GM21576 (cell line): Measurements from ENCODE around the gene EGF.
"Not testable (repeated sequence)": the region's sequence is repeated elsewhere in the genome, so short reads cannot be mapped to it uniquely, and the experiment has no call there.

Source experiments
- ATAC-seq: cut with Tn5 transposase; IDR thresholded peaks from one replicate; pipeline ENCODE4 v1.9.1; 2021; ENCODE audit warnings: mild to moderate bottlenecking, moderate library complexity; ENCODE audit not compliant: unreplicated experiment

Gene EGF

DNA sequence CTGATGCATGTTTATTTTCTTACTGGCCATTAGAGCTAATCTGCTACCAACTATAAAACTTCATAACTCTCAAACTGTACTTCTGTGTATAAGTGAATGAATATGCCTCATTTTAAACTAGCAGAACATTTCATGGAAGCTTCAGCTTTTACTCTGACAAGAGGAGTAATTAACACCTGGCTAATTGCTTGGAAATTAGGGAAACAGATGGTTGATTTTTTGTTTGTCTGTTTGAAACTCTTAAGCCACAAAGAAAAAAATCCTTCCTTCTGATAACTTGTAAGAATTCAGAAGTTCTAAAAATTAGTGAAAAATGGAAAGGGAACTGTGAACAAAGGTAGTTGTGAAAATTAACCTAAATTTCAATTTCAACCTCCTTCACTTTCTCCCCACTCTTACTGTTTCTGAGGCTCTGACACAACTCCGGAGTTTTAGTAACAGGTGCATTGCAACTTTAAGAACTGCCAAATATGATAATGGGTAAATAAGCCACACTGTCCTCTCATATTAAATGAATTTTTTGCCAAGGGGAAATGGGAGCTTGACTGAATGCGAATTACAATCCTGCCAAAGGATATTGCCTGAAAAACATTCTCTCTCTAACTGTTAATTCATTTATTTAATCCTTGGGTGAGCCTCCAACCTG lies 1.0 kb downstream of the EGF start:
- ATAC-seq = no peak

GRCh38 chr4:109914322-109914721 lies 1.6 kb downstream of the EGF start:
- no peak for ATAC-seq

DNA sequence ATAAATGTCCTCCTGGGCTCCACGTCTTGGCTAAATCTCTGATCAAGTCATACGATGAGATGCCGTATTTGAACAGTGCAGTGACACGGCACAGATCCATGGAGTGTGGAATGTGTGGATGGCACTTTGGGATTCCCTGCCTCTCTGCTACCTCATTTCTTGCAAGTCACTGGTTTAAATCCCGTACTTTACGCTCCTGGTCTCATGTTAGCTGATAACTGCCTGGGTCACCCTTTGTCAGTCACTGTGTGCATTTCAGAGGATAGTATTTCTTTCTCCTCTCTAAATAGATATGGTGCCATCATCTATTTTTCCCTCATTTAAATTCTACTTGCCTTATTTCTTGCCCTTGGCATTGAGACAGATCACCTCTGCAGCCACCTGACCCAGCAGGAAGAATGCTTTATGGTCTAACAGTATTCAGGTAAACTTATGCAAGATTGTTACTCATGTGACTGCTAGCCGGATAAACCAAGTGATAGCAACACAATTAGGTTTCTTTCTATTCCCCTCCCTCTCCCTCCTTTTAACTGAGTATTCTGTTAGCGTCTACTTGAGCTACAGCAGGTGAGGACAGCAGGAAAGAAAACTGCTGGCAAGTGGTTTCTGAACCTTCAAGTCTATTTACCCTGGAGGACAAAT lies 2.8 kb downstream of the EGF start:
- ATAC-seq = no peak

DNA sequence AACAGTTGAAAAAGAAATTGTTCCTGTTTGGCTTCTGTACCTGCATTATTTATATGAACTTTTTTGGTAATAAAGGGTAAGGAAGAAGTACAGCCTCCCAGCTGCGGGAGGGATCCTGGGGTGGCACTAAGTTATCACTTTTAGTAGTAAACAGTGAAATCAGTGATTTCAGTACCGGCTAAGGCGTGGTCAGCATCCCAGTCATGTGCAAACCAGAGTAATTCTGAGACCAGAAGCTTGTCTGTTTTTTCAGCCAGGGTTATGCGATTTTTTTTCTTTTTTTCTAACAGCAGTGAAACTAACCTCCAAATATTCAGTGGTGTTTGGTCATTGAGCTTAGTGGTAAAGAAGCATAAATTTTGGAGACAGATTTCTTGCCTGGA lies 3.3 kb downstream of the EGF start:
- no peak for ATAC-seq

DNA sequence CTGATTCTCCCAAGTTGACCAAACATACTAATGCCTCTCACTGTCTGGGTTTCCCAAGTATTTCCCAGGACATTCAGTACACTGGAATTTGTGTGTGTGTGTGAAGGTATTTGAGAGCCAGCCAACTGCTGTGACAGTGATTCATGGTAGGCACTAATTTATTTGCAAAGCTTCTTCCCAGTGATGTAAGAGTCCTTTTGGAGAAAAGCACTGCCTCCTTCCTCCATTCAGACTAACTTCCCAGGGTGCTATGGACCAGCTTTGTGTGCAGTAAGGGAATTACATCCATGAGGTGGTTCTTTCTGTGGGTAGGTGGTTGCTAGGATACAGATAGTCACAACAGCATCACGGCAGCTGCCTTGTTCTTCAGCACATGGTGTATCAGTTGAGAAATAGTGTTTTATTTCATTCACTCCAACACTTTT lies 8.7 kb downstream of the EGF start:
- no peak for ATAC-seq

GRCh38 chr4:109925396-109925795 lies 12.7 kb downstream of the EGF start:
- no peak for ATAC-seq

- ATAC-seq = no peak
Measured at GRCh38 chr4:109928327-109929045, 15.8 kb downstream of the EGF start.

DNA sequence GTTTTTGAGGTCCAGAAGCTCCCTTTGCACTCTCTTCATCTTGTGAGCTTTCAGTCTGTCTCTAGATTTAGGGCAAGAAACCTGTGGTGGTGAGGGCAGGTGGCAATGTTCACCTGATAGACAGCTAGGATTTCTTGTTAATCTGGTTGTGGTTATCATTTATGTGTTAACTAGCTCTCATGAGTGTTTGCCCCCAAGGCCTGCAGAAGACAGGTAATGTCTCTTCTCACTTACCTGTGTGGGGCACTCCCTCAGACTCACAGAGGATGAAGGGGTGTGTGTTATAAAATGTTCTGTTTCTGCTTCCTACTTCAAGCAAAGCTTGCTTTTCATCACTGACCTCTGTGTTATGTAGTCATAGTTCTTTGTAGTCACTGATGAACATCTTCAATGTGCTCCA lies 17.8 kb downstream of the EGF start:
- no peak for ATAC-seq

- no peak for ATAC-seq
Measured at GRCh38 chr4:109930872-109931271, 18.2 kb downstream of the EGF start.

GRCh38 chr4:109931318-109931717 lies 18.6 kb downstream of the EGF start:
- no peak for ATAC-seq

DNA sequence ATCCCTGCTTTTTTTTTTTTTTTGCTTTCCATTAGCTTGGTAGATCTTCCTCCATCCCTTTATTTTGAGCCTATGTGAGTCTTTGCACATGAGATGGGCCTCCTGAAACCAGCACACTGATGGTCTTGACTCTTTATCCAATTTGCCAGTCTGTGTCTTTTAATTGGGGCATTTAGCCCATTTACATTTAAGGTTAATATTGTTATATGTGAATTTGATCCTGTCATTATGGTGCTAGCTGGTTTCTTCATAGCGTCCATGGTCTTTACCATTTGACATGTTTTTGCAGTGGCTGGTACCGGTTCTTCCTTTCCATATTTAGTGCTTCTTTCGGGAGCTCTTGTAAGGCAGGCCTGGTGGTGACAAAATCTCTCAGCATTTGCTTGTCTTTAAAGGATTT lies 24.7 kb downstream of the EGF start:
- not testable (repeated sequence) for ATAC-seq

GRCh38 chr4:109939190-109939589 lies 26.5 kb downstream of the EGF start:
- no peak for ATAC-seq

DNA sequence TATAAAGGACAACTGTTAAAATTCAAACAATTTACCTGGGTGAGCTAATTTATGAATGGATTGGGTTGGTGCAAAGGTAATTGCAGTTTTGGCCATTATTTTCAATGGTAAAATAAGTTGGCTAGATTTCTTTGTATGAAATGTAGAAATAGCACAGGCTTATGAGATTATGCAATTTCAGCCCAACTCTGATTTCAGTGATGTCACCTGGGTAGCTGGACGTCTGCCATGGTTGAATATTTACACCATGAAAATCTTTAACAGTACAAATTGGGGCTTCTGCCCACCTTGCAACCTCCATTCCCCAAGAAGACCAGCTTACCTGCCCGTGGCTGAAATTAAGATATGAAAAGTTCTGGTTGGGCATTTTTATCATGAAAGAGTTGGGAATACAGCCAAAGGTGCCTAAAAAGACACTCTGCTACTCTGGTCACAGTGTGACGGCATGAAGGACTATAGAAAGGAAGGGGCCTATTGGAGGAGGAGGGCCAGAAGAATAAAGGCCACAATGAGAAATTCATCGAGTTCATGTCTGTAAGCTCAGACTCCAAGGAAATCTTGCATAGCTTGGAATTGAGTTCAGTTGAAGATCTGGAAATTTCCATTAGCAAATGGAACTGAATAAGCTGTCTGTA lies 29.7 kb downstream of the EGF start:
- ATAC-seq = no peak

GRCh38 chr4:109943745-109944144 lies 31.1 kb downstream of the EGF start:
- no peak for ATAC-seq

DNA sequence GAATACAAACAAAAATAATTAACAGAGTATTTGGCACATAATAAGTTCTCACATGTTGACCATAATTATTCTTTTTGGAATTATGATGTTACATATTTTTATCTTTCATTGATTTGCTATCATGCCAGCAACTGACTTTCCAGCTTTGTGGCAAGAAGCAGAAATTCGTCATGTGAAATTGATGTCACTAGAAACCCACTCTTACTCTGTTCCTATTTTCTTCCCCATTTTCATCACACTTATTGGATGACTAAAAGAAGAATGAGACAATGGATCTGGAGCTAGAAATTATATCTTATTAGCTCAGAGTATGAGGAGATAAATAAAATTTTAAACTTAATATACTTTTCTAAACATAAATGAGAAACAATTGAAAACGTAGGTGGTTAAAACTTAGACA lies 31.9 kb downstream of the EGF start:
- ATAC-seq = no peak

DNA sequence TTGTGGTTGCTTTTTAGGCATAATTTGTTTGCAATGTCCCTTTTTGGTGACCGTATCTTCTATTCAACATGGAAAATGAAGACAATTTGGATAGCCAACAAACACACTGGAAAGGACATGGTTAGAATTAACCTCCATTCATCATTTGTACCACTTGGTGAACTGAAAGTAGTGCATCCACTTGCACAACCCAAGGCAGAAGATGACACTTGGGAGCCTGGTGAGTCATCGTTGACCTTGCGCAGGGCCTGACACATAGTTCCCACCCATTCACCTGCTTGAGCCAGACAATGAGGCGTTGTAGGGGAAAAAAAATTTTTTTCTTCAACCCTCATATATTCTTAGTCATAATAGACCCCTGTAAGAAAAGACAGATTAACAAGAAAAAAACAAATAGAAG lies 32.4 kb downstream of the EGF start:
- no peak for ATAC-seq

- ATAC-seq = no peak
Measured at GRCh38 chr4:109946120-109946519, 33.4 kb downstream of the EGF start.

- no peak for ATAC-seq
Measured at GRCh38 chr4:109947457-109947856, 34.8 kb downstream of the EGF start.

- no peak for ATAC-seq
Measured at GRCh38 chr4:109947918-109948317, 35.2 kb downstream of the EGF start.

DNA sequence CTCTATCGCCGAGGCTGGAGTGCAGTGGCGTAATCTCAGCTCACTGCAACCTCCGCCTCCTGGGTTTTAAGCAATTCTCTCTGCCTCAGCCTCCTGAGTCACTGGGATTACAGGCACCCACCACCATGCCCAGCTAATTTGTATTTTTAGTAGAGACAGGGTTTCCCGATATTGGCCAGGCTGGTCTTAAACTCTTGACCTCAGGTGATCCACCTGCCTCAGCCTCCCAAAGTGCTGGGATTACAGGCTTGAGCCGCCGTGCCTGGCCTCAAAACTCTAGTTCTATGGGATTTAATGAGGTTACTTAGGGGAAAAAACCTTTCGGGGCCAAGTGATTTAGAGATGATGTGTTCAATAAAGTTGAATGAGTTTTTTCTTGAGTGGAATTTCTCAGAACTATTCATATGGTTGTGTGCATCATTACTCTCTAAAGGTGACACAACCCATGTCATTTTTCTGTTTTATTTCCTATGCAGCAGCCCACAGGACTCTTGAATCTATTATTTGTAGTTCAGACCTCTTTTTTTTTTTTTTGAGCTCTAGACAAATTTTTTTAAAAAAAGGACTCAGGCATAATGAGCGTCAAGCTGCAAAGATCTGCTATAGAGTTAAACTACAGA lies 36.5 kb downstream of the EGF start:
- ATAC-seq = not testable (repeated sequence)

GRCh38 chr4:109952612-109953011 lies 39.9 kb downstream of the EGF start:
- ATAC-seq = no peak
